ENCODE results near the gene XYLT2. TPM values are rescaled to one million over a fixed set of nuclear protein-coding genes. Genes with fewer than 3 reads are reported as not detected.
A peak's percentile ranks its signal among the peaks of the same experiment; 100 is the strongest.

XYLT2 gene
- total RNA-seq, 2 donors from 2014 or later: 54.1 to 65.9 TPM

DNA sequence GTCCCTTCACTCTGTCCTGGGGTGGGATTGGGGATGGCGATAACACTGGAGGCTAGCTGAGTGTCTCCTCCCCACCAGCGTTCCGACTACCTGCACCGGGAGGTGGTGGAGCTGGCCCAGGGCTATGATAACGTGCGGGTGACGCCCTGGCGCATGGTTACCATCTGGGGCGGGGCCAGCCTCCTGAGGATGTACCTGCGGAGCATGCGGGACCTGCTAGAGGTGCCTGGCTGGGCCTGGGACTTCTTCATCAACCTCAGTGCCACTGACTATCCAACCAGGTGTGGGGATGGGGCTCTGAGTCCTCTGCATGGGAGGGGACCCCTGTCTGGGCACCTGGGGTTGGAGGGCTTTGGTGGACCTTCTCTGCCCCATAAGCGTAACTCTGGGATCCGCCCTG is 8.8 kb downstream of the XYLT2 start:
- no peaks in the 10 kb centered on the region for H3K27me3 ChIP-seq (ENCODE audit: control insufficient read depth, insufficient read depth, low read length, poor library complexity, severe bottlenecking)
- no peak overlapping the region for H3K4me3 Mint-ChIP-seq
- H3K9ac ChIP-seq (ENCODE audit: extremely low read depth, low read length, poor library complexity, severe bottlenecking): no peak overlapping the region
- H3K36me3 Mint-ChIP-seq (ENCODE audit: low read depth): peaks cover 73% of the 10 kb centered on the region
- 95 to 100% methylated on average over 12 to 13 of the region's 13 CpGs for WGBS, 2 experiments (ENCODE audit: insufficient coverage in 1 of 2, insufficient read length in 1 of 2)
- no peaks in the 10 kb centered on the region for H3K4me1 Mint-ChIP-seq
- peak; percentile 45 for DNase-seq
- H3K36me3 ChIP-seq (ENCODE audit: control insufficient read depth, insufficient read depth, low read length): peaks cover 61% of the 10 kb centered on the region
- no peak overlapping the region for H3K27ac Mint-ChIP-seq
- no peaks in the 10 kb centered on the region for H3K9me3 Mint-ChIP-seq
- no peak overlapping the region for H3K4me3 ChIP-seq (ENCODE audit: low read length)
- no peak overlapping the region for H3K27ac ChIP-seq (ENCODE audit: low read depth, low read length)
- no peaks in the 10 kb centered on the region for H3K27me3 Mint-ChIP-seq (ENCODE audit: insufficient read depth)
- no peaks in the 10 kb centered on the region for H3K9me3 ChIP-seq (ENCODE audit: control insufficient read depth, low read length)
- H3K4me1 ChIP-seq (ENCODE audit: control insufficient read depth, insufficient read depth, low read length): no peaks in the 10 kb centered on the region
- TF ChIP-seq, protein P1, sequence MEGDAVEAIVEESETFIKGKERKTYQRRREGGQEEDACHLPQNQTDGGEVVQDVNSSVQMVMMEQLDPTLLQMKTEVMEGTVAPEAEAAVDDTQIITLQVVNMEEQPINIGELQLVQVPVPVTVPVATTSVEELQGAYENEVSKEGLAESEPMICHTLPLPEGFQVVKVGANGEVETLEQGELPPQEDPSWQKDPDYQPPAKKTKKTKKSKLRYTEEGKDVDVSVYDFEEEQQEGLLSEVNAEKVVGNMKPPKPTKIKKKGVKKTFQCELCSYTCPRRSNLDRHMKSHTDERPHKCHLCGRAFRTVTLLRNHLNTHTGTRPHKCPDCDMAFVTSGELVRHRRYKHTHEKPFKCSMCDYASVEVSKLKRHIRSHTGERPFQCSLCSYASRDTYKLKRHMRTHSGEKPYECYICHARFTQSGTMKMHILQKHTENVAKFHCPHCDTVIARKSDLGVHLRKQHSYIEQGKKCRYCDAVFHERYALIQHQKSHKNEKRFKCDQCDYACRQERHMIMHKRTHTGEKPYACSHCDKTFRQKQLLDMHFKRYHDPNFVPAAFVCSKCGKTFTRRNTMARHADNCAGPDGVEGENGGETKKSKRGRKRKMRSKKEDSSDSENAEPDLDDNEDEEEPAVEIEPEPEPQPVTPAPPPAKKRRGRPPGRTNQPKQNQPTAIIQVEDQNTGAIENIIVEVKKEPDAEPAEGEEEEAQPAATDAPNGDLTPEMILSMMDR (conservative IDR thresholded peaks at IDR 0.05): no peak

DNA sequence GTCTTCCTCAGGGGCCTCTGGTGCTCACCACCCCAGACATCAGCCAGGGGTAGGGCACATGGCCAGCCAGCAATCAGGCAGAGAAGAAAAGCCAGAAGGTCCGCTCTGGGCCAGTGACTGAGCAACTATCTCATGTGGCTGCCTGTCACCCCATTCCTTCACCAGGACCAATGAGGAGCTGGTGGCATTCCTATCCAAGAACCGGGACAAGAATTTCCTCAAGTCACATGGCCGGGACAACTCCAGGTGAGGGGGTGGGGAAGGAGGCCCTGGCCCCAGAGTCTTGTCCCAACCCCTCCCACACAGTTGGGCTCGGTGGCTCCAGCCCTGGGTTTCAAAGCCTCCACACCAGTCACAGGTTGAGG is 9.4 kb downstream of the XYLT2 start:
- H3K4me1 ChIP-seq (ENCODE audit: control insufficient read depth, insufficient read depth, low read length): no peaks in the 10 kb centered on the region
- no peak overlapping the region for H3K27ac ChIP-seq (ENCODE audit: low read depth, low read length)
- H3K4me1 Mint-ChIP-seq: no peaks in the 10 kb centered on the region
- peaks cover 73% of the 10 kb centered on the region for H3K36me3 Mint-ChIP-seq (ENCODE audit: low read depth)
- 93% methylated on average over 4 of the region's 4 CpGs; no CpG with 5 or more reads in 1 of the 2 experiments for WGBS, 2 experiments (ENCODE audit: insufficient coverage in 1 of 2, insufficient read length in 1 of 2)
- H3K9me3 Mint-ChIP-seq: no peaks in the 10 kb centered on the region
- no peak overlapping the region for H3K9ac ChIP-seq (ENCODE audit: extremely low read depth, low read length, poor library complexity, severe bottlenecking)
- H3K27me3 ChIP-seq (ENCODE audit: control insufficient read depth, insufficient read depth, low read length, poor library complexity, severe bottlenecking): no peaks in the 10 kb centered on the region
- peaks cover 61% of the 10 kb centered on the region for H3K36me3 ChIP-seq (ENCODE audit: control insufficient read depth, insufficient read depth, low read length)
- peak; percentile 46 for DNase-seq
- no peaks in the 10 kb centered on the region for H3K27me3 Mint-ChIP-seq (ENCODE audit: insufficient read depth)
- no peak overlapping the region for H3K27ac Mint-ChIP-seq
- no peaks in the 10 kb centered on the region for H3K9me3 ChIP-seq (ENCODE audit: control insufficient read depth, low read length)
- no peak overlapping the region for H3K4me3 Mint-ChIP-seq
- TF ChIP-seq, protein P1 (conservative IDR thresholded peaks at IDR 0.05): no peak
- H3K4me3 ChIP-seq (ENCODE audit: low read length): no peak overlapping the region

DNA sequence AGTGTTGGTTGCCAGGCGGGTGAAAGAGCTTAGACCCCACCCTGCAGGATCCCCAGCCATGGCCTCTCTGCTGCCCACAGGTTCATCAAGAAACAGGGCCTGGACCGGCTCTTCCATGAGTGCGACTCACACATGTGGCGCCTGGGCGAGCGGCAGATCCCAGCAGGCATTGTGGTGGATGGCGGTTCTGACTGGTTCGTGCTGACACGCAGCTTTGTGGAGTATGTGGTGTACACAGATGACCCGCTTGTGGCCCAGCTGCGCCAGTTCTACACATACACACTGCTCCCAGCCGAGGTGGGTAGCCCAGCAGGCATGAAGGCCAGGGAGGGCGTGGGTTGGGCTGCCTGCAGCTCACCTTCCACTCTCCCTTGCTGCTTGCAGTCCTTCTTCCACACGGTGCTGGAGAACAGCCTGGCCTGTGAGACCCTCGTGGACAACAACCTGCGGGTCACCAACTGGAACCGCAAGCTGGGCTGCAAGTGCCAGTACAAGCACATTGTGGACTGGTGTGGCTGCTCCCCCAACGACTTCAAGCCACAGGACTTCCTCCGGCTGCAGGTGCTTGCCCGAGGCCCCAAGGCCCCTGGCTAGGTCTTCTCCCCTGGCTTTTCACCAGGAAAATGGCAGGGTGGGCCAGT is 9.9 kb downstream of the XYLT2 start:
- no peak overlapping the region for H3K9ac ChIP-seq (ENCODE audit: extremely low read depth, low read length, poor library complexity, severe bottlenecking)
- H3K27me3 Mint-ChIP-seq (ENCODE audit: insufficient read depth): no peaks in the 10 kb centered on the region
- H3K4me3 ChIP-seq (ENCODE audit: low read length): no peak overlapping the region
- no peak overlapping the region for H3K4me3 Mint-ChIP-seq
- H3K36me3 Mint-ChIP-seq (ENCODE audit: low read depth): peaks cover 69% of the 10 kb centered on the region
- no peaks in the 10 kb centered on the region for H3K4me1 ChIP-seq (ENCODE audit: control insufficient read depth, insufficient read depth, low read length)
- H3K27me3 ChIP-seq (ENCODE audit: control insufficient read depth, insufficient read depth, low read length, poor library complexity, severe bottlenecking): no peaks in the 10 kb centered on the region
- peak; percentile 40 for DNase-seq
- TF ChIP-seq, protein P1 (conservative IDR thresholded peaks at IDR 0.05): no peak
- 96 to 98% methylated on average over 17 to 20 of the region's 20 CpGs for WGBS, 2 experiments (ENCODE audit: insufficient coverage in 1 of 2, insufficient read length in 1 of 2)
- peaks cover 63% of the 10 kb centered on the region for H3K36me3 ChIP-seq (ENCODE audit: control insufficient read depth, insufficient read depth, low read length)
- no peak overlapping the region for H3K27ac Mint-ChIP-seq
- no peaks in the 10 kb centered on the region for H3K9me3 Mint-ChIP-seq
- H3K4me1 Mint-ChIP-seq: no peaks in the 10 kb centered on the region
- no peak overlapping the region for H3K27ac ChIP-seq (ENCODE audit: low read depth, low read length)
- no peaks in the 10 kb centered on the region for H3K9me3 ChIP-seq (ENCODE audit: control insufficient read depth, low read length)

Data from endodermal cell (in vitro differentiated cells).